22Rv1 (cell line): ENCODE results near the gene MGAT3.

Experiments used
- H3K27ac ChIP-seq: fragments of 450-650 bp; 2 replicates; pipeline ENCODE4 v1.5.1; 2017
- CTCF ChIP-seq: fragments of 450-650 bp; IDR thresholded peaks from 2 replicates; pipeline ENCODE4 v1.5.1; 2017; ENCODE audit warnings: mild to moderate bottlenecking
- ZFX ChIP-seq: fragments of 450-650 bp; IDR thresholded peaks from 2 replicates; pipeline ENCODE4 v1.6.1; 2017; ENCODE audit warnings: antibody characterized with exemption, borderline replicate concordance

Gene MGAT3

GRCh38 chr22:39474351-39475111 is 17.7 kb downstream of the MGAT3 start:
- no peak overlapping the region for H3K27ac ChIP-seq
- TF ChIP-seq CTCF (no peak), ZFX (no peak)

- no peak overlapping the region for H3K27ac ChIP-seq
- TF ChIP-seq ZFX = no peak
- no peak for TF ChIP-seq CTCF
Measured at GRCh38 chr22:39475337-39475736, 18.5 kb downstream of the MGAT3 start.

- TF ChIP-seq CTCF = no peak
- H3K27ac ChIP-seq = no peak overlapping the region
Measured at GRCh38 chr22:39475902-39476301, 19.1 kb downstream of the MGAT3 start.

- TF ChIP-seq ZFX = no peak
- TF ChIP-seq CTCF = no peak
- no peak overlapping the region for H3K27ac ChIP-seq
Measured at GRCh38 chr22:39476664-39477063, 19.9 kb downstream of the MGAT3 start.

- TF ChIP-seq CTCF (no peak), ZFX (no peak)
Measured at GRCh38 chr22:39477542-39477941, 20.7 kb downstream of the MGAT3 start.

GRCh38 chr22:39478441-39478850 is 21.6 kb downstream of the MGAT3 start:
- TF ChIP-seq CTCF (no peak), ZFX (no peak)
- no peak overlapping the region for H3K27ac ChIP-seq

More at GRCh38 chr22:39477542-39477941, 20.7 kb downstream of the MGAT3 start:
- no peak overlapping the region for H3K27ac ChIP-seq

GRCh38 chr22:39479254-39479653 is 22.4 kb downstream of the MGAT3 start:
- TF ChIP-seq CTCF (no peak), ZFX (no peak)
- H3K27ac ChIP-seq = no peak overlapping the region
